HepG2 (cell line): ENCODE data around the gene RERE. TPM values are rescaled to one million over a fixed set of nuclear protein-coding genes. Genes with fewer than 3 reads are reported as not detected.

ENCODE experiments used
- ATAC-seq: fragments of 200-7000 bp; cut with Tn5 transposase; 3 replicates; pipeline ENCODE4 v1.9.1; 2020; ENCODE audit warnings: mild to moderate bottlenecking, moderate library complexity
- BruUV-seq: library from RNA; stranded (reverse); fragments of 400-500 nt; replicated peaks from 2 replicates; lab custom pipeline; 2021; lab: Mats Ljungman, UMichigan
- CTCF ChIA-PET: fragments of 300-600 bp; formaldehyde crosslinking; extraction: SDS; loops from one replicate; lab custom pipeline; 2021; ENCODE audit warnings: low total read pairs, inconsistent platforms, low intra/inter-chr PET ratio; lab: Yijun Ruan, JAX
- POLR2A ChIA-PET: fragments of 350-600 bp; sonication (Branson Sonifier 250); formaldehyde crosslinking; loops from one replicate; lab custom pipeline; 2020; ENCODE audit warnings: antibody characterized with exemption, inconsistent platforms; lab: Yijun Ruan, JAX
- DNase-seq: peaks from one replicate; pipeline ENCODE4 v3.0.0-alpha.2; 2015; ENCODE audit warnings: low spot score
- FAIRE-seq: peaks from 3 replicates; lab custom pipeline; 2011; peaks lifted over from hg19 to GRCh38; lab: Jason Lieb, UNC
- H2AFZ ChIP-seq: one replicate; pipeline ENCODE4 v1.6.1; 2011; ENCODE audit warnings: low read length, inconsistent platforms
- H3K27ac ChIP-seq: fragments of 300-600 bp; 3 replicates; pipeline ENCODE4 v1.8.0; 2011; ENCODE audit warnings: mixed run types, mild to moderate bottlenecking, mixed read lengths, low read length, inconsistent platforms; ENCODE audit not compliant: insufficient read depth; ENCODE audit errors: extremely low read length
- H3K27me3 ChIP-seq, 2 experiments: fragments of 200-600 bp in 1 of 2; 2 replicates in 1 of 2; 3 replicates in 1 of 2; pipeline versions ENCODE4 v1.6.0 to v1.8.0; 2011; ENCODE audit warnings: low read length in 2 of 2, mild to moderate bottlenecking in 2 of 2, moderate library complexity in 2 of 2, inconsistent platforms in 1 of 2; ENCODE audit not compliant: insufficient read depth in 2 of 2, control insufficient read depth in 1 of 2
- H3K36me3 ChIP-seq, 2 experiments: fragments of 200-600 bp in 1 of 2; replicated peaks in 1 of 2; 2 replicates in 1 of 2; 3 replicates in 1 of 2; pipeline versions ENCODE4 v1.5.1 to v1.8.0; 2011; ENCODE audit warnings: low read length in 2 of 2, inconsistent platforms in 1 of 2; ENCODE audit not compliant: insufficient read depth in 2 of 2, control insufficient read depth in 1 of 2
- H3K4me1 ChIP-seq: 2 replicates; pipeline ENCODE4 v1.5.1; 2012; ENCODE audit warnings: low read length, inconsistent platforms; ENCODE audit not compliant: insufficient read depth
- H3K4me2 ChIP-seq: 2 replicates; pipeline ENCODE4 v1.6.0; 2011; ENCODE audit warnings: low read depth, low read length, inconsistent platforms
- H3K4me3 ChIP-seq, 3 experiments: fragments of 200-600 bp in 1 of 3; sonication (generic), shearing (Covaris generic) in 1 of 3; replicated peaks in 1 of 3; 2 replicates each; pipeline ENCODE4 v1.5.1; 2011 to 2016; ENCODE audit warnings: low read length in 3 of 3, inconsistent platforms in 2 of 3, low read depth in 2 of 3, mild to moderate bottlenecking in 2 of 3, control low read depth in 1 of 3, mixed read lengths in 1 of 3; ENCODE audit not compliant: insufficient read depth in 1 of 3
- H3K79me2 ChIP-seq: one replicate; pipeline ENCODE4 v1.6.1; 2011; ENCODE audit warnings: low read length, inconsistent platforms; ENCODE audit not compliant: insufficient read depth
- H3K9ac ChIP-seq: 2 replicates; pipeline ENCODE4 v1.6.0; 2011; ENCODE audit warnings: mild to moderate bottlenecking, low read depth, low read length, inconsistent platforms; ENCODE audit not compliant: insufficient read depth
- H3K9me3 ChIP-seq: 2 replicates; pipeline ENCODE4 v1.5.1; 2012; ENCODE audit warnings: mild to moderate bottlenecking, low read length
- H4K20me1 ChIP-seq: 2 replicates; pipeline ENCODE4 v1.6.0; 2011; ENCODE audit warnings: inconsistent platforms, mild to moderate bottlenecking, low read length, moderate library complexity; ENCODE audit not compliant: insufficient read depth
- BRCA1 ChIP-seq: sonication (generic); formaldehyde crosslinking; IDR thresholded peaks from 2 replicates; pipeline ENCODE4 v1.4.0; 2020; ENCODE audit warnings: missing genetic modification reagents
- DNMT3B ChIP-seq: conservative IDR thresholded peaks from 2 replicates; pipeline ENCODE4 v1.6.1; 2016; ENCODE audit warnings: missing biosample characterization, control low read depth
- ELF1 ChIP-seq: sonication (generic); formaldehyde crosslinking; IDR thresholded peaks from 2 replicates; pipeline ENCODE4 v1.4.0; 2020; ENCODE audit warnings: missing genetic modification reagents
- EP300 ChIP-seq, 3 experiments: sonication (generic) in 1 of 3; formaldehyde crosslinking in 1 of 3; IDR thresholded peaks; 2 replicates each; pipeline versions ENCODE4 v1.5.1 to v1.6.1; 2011 to 2020; ENCODE audit warnings: low read depth in 2 of 3, low read length in 2 of 3, borderline replicate concordance in 1 of 3, improper control_type of control experiment in 1 of 3, mild to moderate bottlenecking in 1 of 3, missing genetic modification reagents in 1 of 3, moderate library complexity in 1 of 3
- FOSL2 ChIP-seq: sonication (generic); formaldehyde crosslinking; IDR thresholded peaks from 2 replicates; pipeline ENCODE4 v1.4.0; 2020; ENCODE audit warnings: missing genetic modification reagents
- FOXO1 ChIP-seq: sonication (generic); formaldehyde crosslinking; IDR thresholded peaks from 2 replicates; pipeline ENCODE4 v1.4.0; 2020; ENCODE audit warnings: missing genetic modification reagents
- KDM3A ChIP-seq: IDR thresholded peaks from 2 replicates; pipeline ENCODE4 v1.6.1; 2018; ENCODE audit warnings: low read depth, missing compliant biosample characterization
- MEIS2 ChIP-seq: sonication (generic); formaldehyde crosslinking; IDR thresholded peaks from 2 replicates; pipeline ENCODE4 v1.9.0; 2021; ENCODE audit warnings: mild to moderate bottlenecking, missing genetic modification reagents
- NFE2L2 ChIP-seq: fragments of 150-350 bp; IDR thresholded peaks from 2 replicates; pipeline ENCODE4 v1.6.1; 2014; ENCODE audit warnings: low read length
- NFKB2 ChIP-seq: sonication (generic); formaldehyde crosslinking; IDR thresholded peaks from 2 replicates; pipeline ENCODE4 v1.4.0; 2020; ENCODE audit warnings: missing genetic modification reagents, borderline replicate concordance
- POLR2A ChIP-seq, 2 experiments: IDR thresholded peaks; 2 replicates each; pipeline ENCODE4 v1.6.1; 2011; ENCODE audit warnings: low read depth in 2 of 2, low read length in 2 of 2, mild to moderate bottlenecking in 1 of 2, moderate library complexity in 1 of 2; ENCODE audit not compliant: insufficient read depth in 1 of 2
- PRDM15 ChIP-seq: sonication (generic); formaldehyde crosslinking; IDR thresholded peaks from 2 replicates; pipeline ENCODE4 v1.4.0; 2020; ENCODE audit warnings: missing genetic modification reagents
- SIX4 ChIP-seq: sonication (generic); formaldehyde crosslinking; IDR thresholded peaks from 2 replicates; pipeline ENCODE4 v1.4.0; 2020; ENCODE audit warnings: missing genetic modification reagents
- SSRP1 ChIP-seq: IDR thresholded peaks from 2 replicates; pipeline ENCODE4 v1.6.1; 2016; ENCODE audit warnings: control low read depth
- ZBTB8A ChIP-seq: sonication (generic); formaldehyde crosslinking; IDR thresholded peaks from 2 replicates; pipeline ENCODE4 v1.4.0; 2020; ENCODE audit warnings: mild to moderate bottlenecking, low read depth, missing genetic modification reagents, borderline replicate concordance
- ZNF337 ChIP-seq: sonication (generic); formaldehyde crosslinking; IDR thresholded peaks from 2 replicates; pipeline ENCODE4 v1.5.1; 2020; ENCODE audit warnings: missing genetic modification reagents, low read depth, mild to moderate bottlenecking, borderline replicate concordance
- ZNF691 ChIP-seq: sonication (generic); formaldehyde crosslinking; IDR thresholded peaks from 2 replicates; pipeline ENCODE4 v1.4.0; 2020; ENCODE audit warnings: missing genetic modification reagents, low read depth, mild to moderate bottlenecking, borderline replicate concordance
- WGBS: methylation state at CpG from one replicate; pipeline ENCODE4 v1.1.6; 2017; ENCODE audit warnings: low lambda C conversion rate; 5-methylcytosine and 5-hydroxymethylcytosine counted together
- in situ Hi-C: cut with HindIII; loops from 2 replicates; pipeline ENCODE4 v1.10.0; 2017; ENCODE audit warnings: low pct_unique_long_range_greater_than_20kb; ENCODE audit not compliant: extremely low pct_ligation_motif_present
- intact Hi-C: fragments of 100-400 bp; cut with micrococcal nuclease; formaldehyde crosslinking; loops from one replicate; pipeline ENCODE4 v1.10.0; 2022; ENCODE audit not compliant: unreplicated experiment
- polyA plus RNA-seq, 8 experiments: library from polyadenylated mRNA; depleted of rRNA in 3 of 8; stranded (reverse) in 7 of 8; unstranded in 1 of 8; fragments of >200 nt; fragmentation: Illumina TruSeq in 4 of 8; extraction: Trizol in 4 of 8; gene quantifications; 2 replicates each; pipeline versions ENCODE4 v1.2.1 to v1.2.3, GENCODE V29; 2011 to 2016; ENCODE audit warnings: low read depth in 4 of 8, missing spikeins in 1 of 8, mixed read lengths in 1 of 8; ENCODE audit not compliant: insufficient read depth in 1 of 8
- total RNA-seq, 5 experiments: library from RNA; depleted of rRNA; stranded (reverse); fragments of >200 nt; fragmentation: Illumina TruSeq; extraction: Trizol; gene quantifications; 2 replicates each; pipeline ENCODE4 v1.2.3, GENCODE V29; 2016; ENCODE audit warnings: low read depth in 1 of 5
- TF ChIP-seq, protein P1 (sequence below): sonication (generic); formaldehyde crosslinking; IDR thresholded peaks from 2 replicates; pipeline ENCODE4 v1.5.0; 2020; ENCODE audit warnings: missing genetic modification reagents

Gene RERE
- total and polyA plus RNA-seq, 2 of the 13 experiments (the other 11 are each of a cell fraction or from before 2014, with no cell fraction given): 18.3 to 21.9 TPM

DNA sequence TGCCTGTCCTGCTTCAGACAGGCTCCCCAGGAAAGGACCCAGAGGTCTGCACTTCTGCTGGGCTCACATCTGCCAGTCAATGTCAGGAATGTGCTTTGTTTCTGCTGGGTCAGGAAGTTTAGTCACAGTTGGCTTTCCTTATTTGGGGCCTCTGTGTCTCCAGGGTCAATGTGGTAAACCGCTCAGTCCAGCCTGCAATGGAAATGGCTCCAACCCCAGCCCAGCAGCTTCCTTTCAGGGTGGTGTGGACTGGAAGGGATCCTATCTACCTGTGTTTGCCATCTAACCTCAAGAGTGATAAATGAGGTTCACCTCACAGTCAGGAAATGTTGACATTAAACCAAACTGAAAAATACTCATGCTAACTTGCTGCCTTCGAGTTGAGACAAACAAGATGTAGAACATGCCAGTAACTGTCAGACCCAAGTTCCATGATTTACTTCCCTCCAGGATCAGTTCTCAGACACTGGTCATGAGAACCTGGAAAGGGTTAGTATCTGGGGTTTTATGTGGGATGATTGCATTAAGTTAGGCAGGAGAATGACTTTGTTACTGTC is 40.8 kb upstream of the RERE start:
- no peak overlapping the region for H3K9ac ChIP-seq
- FAIRE-seq: peak; percentile 95
- TF ChIP-seq ZNF337 (no peak), SIX4 (CRISPR knock-in tag) (no peak), POLR2A (IDR thresholded peaks at IDR 0.05; ENCODE audit: insufficient read depth in 1 of 2, low read depth in 2 of 2, low read length in 2 of 2) (peak; percentile 22 to 55; a peak in 2 of 4 replicates), PRDM15 (CRISPR knock-in tag) (peak; percentile 92), ZNF691 (CRISPR knock-in tag) (0 out of 2 replicates have a peak, but pooled peaks have one; percentile 34), ELF1 (no peak), ZBTB8A (CRISPR knock-in tag) (no peak), KDM3A (CRISPR knock-in tag) (0 out of 2 replicates have a peak, but pooled peaks have one; percentile 26), DNMT3B (CRISPR knock-in tag) (no peak), FOSL2 (CRISPR knock-in tag) (peak; percentile 70), BRCA1 (CRISPR knock-in tag) (no peak), EP300 (IDR thresholded peaks at IDR 0.05; ENCODE audit: low read depth in 2 of 2, low read length in 2 of 2) (peak in 1 of 2 experiments; percentile 53; a peak in 1 of 4 replicates), EP300 (CRISPR knock-in tag; IDR thresholded peaks at IDR 0.05; ENCODE audit: borderline replicate concordance) (no peak; the same call in 1 of the 2 replicates), FOXO1 (CRISPR knock-in tag) (peak; percentile 67), SSRP1 (CRISPR knock-in tag) (peak; percentile 91), NFKB2 (CRISPR knock-in tag) (no peak), NFE2L2 (peak; percentile 5; the same call in 1 of the 2 replicates), MEIS2 (CRISPR knock-in tag) (peak; percentile 37; the same call in 1 of the 2 replicates)
- TF ChIP-seq, protein P1, sequence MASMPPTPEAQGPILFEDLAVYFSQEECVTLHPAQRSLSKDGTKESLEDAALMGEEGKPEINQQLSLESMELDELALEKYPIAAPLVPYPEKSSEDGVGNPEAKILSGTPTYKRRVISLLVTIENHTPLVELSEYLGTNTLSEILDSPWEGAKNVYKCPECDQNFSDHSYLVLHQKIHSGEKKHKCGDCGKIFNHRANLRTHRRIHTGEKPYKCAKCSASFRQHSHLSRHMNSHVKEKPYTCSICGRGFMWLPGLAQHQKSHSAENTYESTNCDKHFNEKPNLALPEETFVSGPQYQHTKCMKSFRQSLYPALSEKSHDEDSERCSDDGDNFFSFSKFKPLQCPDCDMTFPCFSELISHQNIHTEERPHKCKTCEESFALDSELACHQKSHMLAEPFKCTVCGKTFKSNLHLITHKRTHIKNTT (CRISPR knock-in tag): no peak

More for the DNA sequence above, 40.8 kb upstream of the RERE start:
- POLR2A ChIA-PET: interaction anchor here (1.6 to 13.6 kb wide), 4 partner anchors 10 to 21 kb away, joined by 4 to 116 read pairs (median 18); partner anchors contain the start of gene ENO1
- H3K36me3 ChIP-seq: peaks cover 18 to 32% of the 10 kb centered on the region in 2 experiments
- no peaks in the 10 kb centered on the region for H3K79me2 ChIP-seq
- ATAC-seq: peak; percentile 38
- H3K4me2 ChIP-seq: no peak overlapping the region; the same call in 1 of the 2 replicates
- H3K4me1 ChIP-seq: peaks cover 95% of the 10 kb centered on the region
- H2AFZ ChIP-seq: no peak overlapping the region
- no peak overlapping the region for H3K4me3 ChIP-seq
- H3K27me3 ChIP-seq: no peaks in the 10 kb centered on the region
- BruUV-seq: TSS peak; percentile 8
- H3K9me3 ChIP-seq: no peaks in the 10 kb centered on the region
- peak overlapping the region; percentile 75 for H3K27ac ChIP-seq
- intact Hi-C loops: loop anchor here (2.0 to 5.0 kb wide), 2 partner anchors 41 to 131 kb away; partner anchors contain the start of gene RERE
- peaks cover 50% of the 10 kb centered on the region for H4K20me1 ChIP-seq
- DNase-seq: peak; percentile 83
- 17% methylated on average over 2 of the region's 2 CpGs for WGBS
- CTCF ChIA-PET: no interaction called here
- in situ Hi-C loops: no loop called here
